ENCODE results near the gene DCAF7.
A peak's percentile ranks its signal among the peaks of the same experiment; 100 is the strongest.

Gene DCAF7

GRCh38 chr17:63623786-63624530 lies 73.7 kb downstream of the DCAF7 start:
- H3K36me3 ChIP-seq (ENCODE audit: control insufficient read depth, low read length): 0 out of 2 replicates have a peak, but pooled peaks cover 4% of the 10 kb centered on the region
- peak overlapping the region; percentile 71 for H3K4me3 ChIP-seq (ENCODE audit: low read length)
- peaks cover 52% of the 10 kb centered on the region for H3K79me2 ChIP-seq (ENCODE audit: control insufficient read depth, low read length)
- 0 out of 2 replicates have a peak overlapping the region, but pooled peaks have one; percentile 30 for H3K27ac ChIP-seq (ENCODE audit: low read depth, low read length)
- peak overlapping the region; percentile 95 for H3K4me2 ChIP-seq (ENCODE audit: low read length)
- TF ChIP-seq CTCF (IDR thresholded peaks at IDR 0.05; ENCODE audit: low read depth, low read length, poor library complexity, severe bottlenecking): no peak
- TF ChIP-seq EZH2phosphoT487 (IDR thresholded peaks at IDR 0.05; ENCODE audit: borderline replicate concordance, low read length): no peak
- no peaks in the 10 kb centered on the region for H3K9me3 ChIP-seq (ENCODE audit: control insufficient read depth, insufficient read depth, low read length)
- H3F3A ChIP-seq (ENCODE audit: control insufficient read depth, insufficient read depth): no peaks in the 10 kb centered on the region; the same call in 1 of the 2 replicates
- no peaks in the 10 kb centered on the region for H3K27me3 ChIP-seq (ENCODE audit: control insufficient read depth, low read length)
- H3K4me1 ChIP-seq (ENCODE audit: control insufficient read depth, low read length): peaks cover 26% of the 10 kb centered on the region
- no peaks in the 10 kb centered on the region for H3K9me2 ChIP-seq (replicated peaks; ENCODE audit: control insufficient read depth, low read length)
- peaks cover 8% of the 10 kb centered on the region; the same call in 1 of the 2 replicates for H4K20me1 ChIP-seq (ENCODE audit: control insufficient read depth, insufficient read depth, low read depth, low read length)

DNA sequence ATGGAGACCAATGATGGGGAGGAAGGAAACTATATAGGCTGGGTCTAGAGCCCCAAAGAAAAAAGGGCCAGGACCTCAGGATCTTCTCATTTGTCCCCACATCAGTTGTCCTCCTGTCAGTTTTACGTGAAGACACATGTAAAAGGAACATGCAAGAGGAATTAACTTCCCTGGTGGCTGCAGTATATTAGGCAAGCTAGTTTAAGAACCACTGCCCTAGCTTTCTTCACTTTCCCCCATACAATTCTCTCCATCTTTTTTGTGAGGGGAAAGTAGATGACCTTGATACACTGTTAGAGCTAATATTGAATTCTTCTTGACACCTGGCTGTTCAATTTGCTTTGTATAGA lies 74.2 kb downstream of the DCAF7 start:
- Histone ChIP-seq H3K27me3 (ENCODE audit: control insufficient read depth, low read length) (no peaks in the 10 kb centered on the region), H3K9me3 (ENCODE audit: control insufficient read depth, insufficient read depth, low read length) (no peaks in the 10 kb centered on the region), H3F3A (ENCODE audit: control insufficient read depth, insufficient read depth) (no peaks in the 10 kb centered on the region; the same call in 1 of the 2 replicates), H3K36me3 (ENCODE audit: control insufficient read depth, low read length) (0 out of 2 replicates have a peak, but pooled peaks cover 4% of the 10 kb centered on the region), H3K4me3 (ENCODE audit: low read length) (peak overlapping the region; percentile 71; the same call in 1 of the 2 replicates), H4K20me1 (ENCODE audit: control insufficient read depth, insufficient read depth, low read depth, low read length) (peaks cover 9% of the 10 kb centered on the region; the same call in 1 of the 2 replicates), H3K27ac (ENCODE audit: low read depth, low read length) (no peak overlapping the region), H3K9me2 (replicated peaks; ENCODE audit: control insufficient read depth, low read length) (no peaks in the 10 kb centered on the region), H3K79me2 (ENCODE audit: control insufficient read depth, low read length) (peaks cover 57% of the 10 kb centered on the region), H3K4me1 (ENCODE audit: control insufficient read depth, low read length) (peaks cover 26% of the 10 kb centered on the region), H3K4me2 (ENCODE audit: low read length) (peak overlapping the region; percentile 95)
- TF ChIP-seq EZH2phosphoT487 (IDR thresholded peaks at IDR 0.05; ENCODE audit: borderline replicate concordance, low read length) (no peak), CTCF (IDR thresholded peaks at IDR 0.05; ENCODE audit: low read depth, low read length, poor library complexity, severe bottlenecking) (no peak)

GRCh38 chr17:63626551-63627180 lies 76.4 kb downstream of the DCAF7 start:
- Histone ChIP-seq H3K27me3 (ENCODE audit: control insufficient read depth, low read length) (no peaks in the 10 kb centered on the region), H3K9me3 (ENCODE audit: control insufficient read depth, insufficient read depth, low read length) (no peaks in the 10 kb centered on the region), H3K27ac (ENCODE audit: low read depth, low read length) (no peak overlapping the region), H3K36me3 (ENCODE audit: control insufficient read depth, low read length) (0 out of 2 replicates have a peak, but pooled peaks cover 4% of the 10 kb centered on the region), H3K4me2 (ENCODE audit: low read length) (no peak overlapping the region), H3K79me2 (ENCODE audit: control insufficient read depth, low read length) (peaks cover 77% of the 10 kb centered on the region), H3K4me3 (ENCODE audit: low read length) (no peak overlapping the region), H3F3A (ENCODE audit: control insufficient read depth, insufficient read depth) (no peaks in the 10 kb centered on the region; the same call in 1 of the 2 replicates), H3K9me2 (replicated peaks; ENCODE audit: control insufficient read depth, low read length) (no peaks in the 10 kb centered on the region), H4K20me1 (ENCODE audit: control insufficient read depth, insufficient read depth, low read depth, low read length) (peaks cover 12% of the 10 kb centered on the region; the same call in 1 of the 2 replicates), H3K4me1 (ENCODE audit: control insufficient read depth, low read length) (peaks cover 20% of the 10 kb centered on the region)
- TF ChIP-seq CTCF (IDR thresholded peaks at IDR 0.05; ENCODE audit: low read depth, low read length, poor library complexity, severe bottlenecking) (no peak), EZH2phosphoT487 (IDR thresholded peaks at IDR 0.05; ENCODE audit: borderline replicate concordance, low read length) (no peak)
